Suprapubic skin (tissue), 4 donors: ENCODE results near the gene ADAMTS13.

Source experiments
- CTCF ChIP-seq, 2 donors: fragments of 200-600 bp in 1 of 2; fragments of 450-650 bp in 1 of 2; sonication (generic) in 1 of 2; IDR thresholded peaks; one replicate each; pipeline ENCODE4 v1.5.1; 2016 to 2019; ENCODE audit warnings: antibody characterized with exemption in 2 of 2, mild to moderate bottlenecking in 1 of 2, moderate library complexity in 1 of 2
- EP300 ChIP-seq: sonication (generic); formaldehyde crosslinking; IDR thresholded peaks from one replicate; pipeline ENCODE4 v1.6.1; 2017; ENCODE audit warnings: antibody characterized with exemption
- POLR2A ChIP-seq, 2 donors: fragments of 450-650 bp; IDR thresholded peaks; one replicate each; pipeline ENCODE4 v1.6.1; 2017; ENCODE audit warnings: antibody characterized with exemption in 2 of 2, mild to moderate bottlenecking in 2 of 2, moderate library complexity in 2 of 2
- POLR2AphosphoS5 ChIP-seq, 3 donors: sonication (generic); formaldehyde crosslinking; IDR thresholded peaks; one replicate each; pipeline ENCODE4 v1.6.1; 2017; ENCODE audit warnings: antibody characterized with exemption in 3 of 3

GRCh38 chr9:133456409-133456808, 34.2 kb downstream of the ADAMTS13 start:
- TF ChIP-seq CTCF (IDR thresholded peaks at IDR 0.05): no peak
- no peak for TF ChIP-seq POLR2A (IDR thresholded peaks at IDR 0.05)
- TF ChIP-seq POLR2AphosphoS5 (IDR thresholded peaks at IDR 0.05): no peak
- no peak for TF ChIP-seq EP300
